ENCODE results near the gene OTX1. TPM values are rescaled to one million over a fixed set of nuclear protein-coding genes. Genes with fewer than 3 reads are reported as not detected.

OTX1 gene
- polyA plus RNA-seq, 1 of the 3 experiments (the other 2 are of a cell fraction): 0.20 TPM

DNA sequence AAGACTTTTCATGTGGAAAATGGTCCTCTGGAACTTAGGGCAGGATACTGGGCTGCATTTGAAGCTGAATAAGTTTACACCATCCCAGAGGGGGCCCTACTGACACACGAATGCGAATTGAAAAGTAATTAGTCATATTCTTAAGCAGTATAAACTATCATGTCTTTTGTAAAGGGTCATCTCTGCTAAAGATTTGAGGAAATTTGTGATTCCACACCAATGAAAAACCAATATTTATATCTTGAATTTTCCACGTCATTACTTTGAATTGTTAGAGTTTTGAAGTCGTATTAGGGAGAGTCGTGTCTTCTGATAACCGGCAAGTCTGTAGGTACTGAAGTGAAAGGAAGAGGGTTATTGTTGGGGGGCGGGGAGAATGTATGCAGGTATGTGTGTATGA lies 4.1 kb upstream of the OTX1 start:
- WGBS (ENCODE audit: low lambda C conversion rate): 93% methylated on average over 7 of the region's 7 CpGs
- no peak overlapping the region for H3K4me3 ChIP-seq (ENCODE audit: low read depth in 2 of 2, low read length in 1 of 2)
- H3K27ac ChIP-seq (ENCODE audit: low read depth in 2 of 2, low read length in 1 of 2): no peak overlapping the region
- no peaks in the 10 kb centered on the region for H3K9me2 ChIP-seq
- no peaks in the 10 kb centered on the region for H3F3A ChIP-seq (replicated peaks; ENCODE audit: insufficient read depth)
- no peak overlapping the region for H3K9ac ChIP-seq
- CTCF ChIA-PET: interaction anchor here (0.6 to 1.3 kb wide), 3 partner anchors 11 to 1019 kb away, joined by 3 to 4 read pairs (median 4); no protein-coding TSS in a partner anchor
- no peaks in the 10 kb centered on the region; the same call in 1 of the 2 replicates for H3K27me3 ChIP-seq (ENCODE audit: insufficient read depth)
- H3K36me3 ChIP-seq (replicated peaks in 1 of 2; ENCODE audit: control insufficient read depth in 1 of 2, insufficient read depth in 2 of 2, low read length in 1 of 2): peaks cover 0 to 13% of the 10 kb centered on the region in 2 experiments
- H3K79me2 ChIP-seq (ENCODE audit: insufficient read depth): no peaks in the 10 kb centered on the region
- DNase-seq: no peak
- TF ChIP-seq MEF2A (IDR thresholded peaks at IDR 0.05; ENCODE audit: borderline replicate concordance, low read depth): no peak
- no peak for TF ChIP-seq NRF1 (IDR thresholded peaks at IDR 0.05; ENCODE audit: low read depth, low read length)
- no peak for TF ChIP-seq FOXM1 (IDR thresholded peaks at IDR 0.05; ENCODE audit: low read depth)
- no peak for TF ChIP-seq GABPA (IDR thresholded peaks at IDR 0.05; ENCODE audit: low read depth)
- TF ChIP-seq NFIC (IDR thresholded peaks at IDR 0.05; ENCODE audit: borderline replicate concordance): no peak
- TF ChIP-seq YY1 (IDR thresholded peaks at IDR 0.05; ENCODE audit: low read depth): no peak
- TF ChIP-seq RFX5 (IDR thresholded peaks at IDR 0.05; ENCODE audit: low read length): no peak
- no peak for TF ChIP-seq RCOR1 (IDR thresholded peaks at IDR 0.05; ENCODE audit: low read length)
- TF ChIP-seq JUND (IDR thresholded peaks at IDR 0.05): no peak
- no peak for TF ChIP-seq TEAD4 (IDR thresholded peaks at IDR 0.05; ENCODE audit: borderline replicate concordance, insufficient read depth)
- no peaks in the 10 kb centered on the region for H4K20me1 ChIP-seq (ENCODE audit: insufficient read depth)
- H3K9me3 ChIP-seq: no peaks in the 10 kb centered on the region
- H3K4me2 ChIP-seq: no peak overlapping the region
- H2AFZ ChIP-seq (ENCODE audit: low read depth): no peak overlapping the region
- peaks cover 6 to 9% of the 10 kb centered on the region in 2 experiments; a peak in 2 of 4 replicates for H3K4me1 ChIP-seq (ENCODE audit: control insufficient read depth in 1 of 2, insufficient read depth in 2 of 2, low read depth in 1 of 2, low read length in 1 of 2)
- POLR2A ChIA-PET: no interaction called here

DNA sequence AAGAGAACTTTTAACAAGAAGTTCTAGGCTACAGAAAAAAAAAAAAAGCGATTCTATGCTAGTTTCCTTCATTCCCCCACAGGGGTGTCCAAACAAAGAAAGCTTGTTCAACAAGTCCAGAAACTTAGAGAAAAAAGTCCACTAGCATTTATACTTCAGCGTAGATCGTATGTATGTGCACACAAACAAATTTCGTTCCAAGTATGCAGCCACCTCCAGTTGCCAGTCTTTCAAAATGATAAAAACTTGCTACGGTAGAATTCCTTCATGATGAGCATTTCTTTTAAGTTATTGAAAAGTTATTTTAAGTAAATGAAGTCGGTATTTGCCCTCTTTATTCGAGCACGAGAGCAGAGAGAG lies 3.7 kb upstream of the OTX1 start:
- POLR2A ChIA-PET: no interaction called here
- H3K36me3 ChIP-seq (replicated peaks in 1 of 2; ENCODE audit: control insufficient read depth in 1 of 2, insufficient read depth in 2 of 2, low read length in 1 of 2): peaks cover 0 to 13% of the 10 kb centered on the region in 2 experiments
- H3K4me1 ChIP-seq (ENCODE audit: control insufficient read depth in 1 of 2, insufficient read depth in 2 of 2, low read depth in 1 of 2, low read length in 1 of 2): peaks cover 6 to 9% of the 10 kb centered on the region in 2 experiments; a peak in 2 of 4 replicates
- no peaks in the 10 kb centered on the region for H3K9me3 ChIP-seq
- no peak for DNase-seq
- H3K4me2 ChIP-seq: no peak overlapping the region
- no peak overlapping the region for H3K4me3 ChIP-seq (ENCODE audit: low read depth in 2 of 2, low read length in 1 of 2)
- CTCF ChIA-PET: interaction anchor here (0.6 to 1.3 kb wide), 6 partner anchors 11 to 1020 kb away, joined by 3 to 4 read pairs (median 3); no protein-coding TSS in a partner anchor
- no peaks in the 10 kb centered on the region for H3K79me2 ChIP-seq (ENCODE audit: insufficient read depth)
- 97% methylated on average over 8 of the region's 8 CpGs for WGBS (ENCODE audit: low lambda C conversion rate)
- H4K20me1 ChIP-seq (ENCODE audit: insufficient read depth): no peaks in the 10 kb centered on the region
- TF ChIP-seq, protein P1, sequence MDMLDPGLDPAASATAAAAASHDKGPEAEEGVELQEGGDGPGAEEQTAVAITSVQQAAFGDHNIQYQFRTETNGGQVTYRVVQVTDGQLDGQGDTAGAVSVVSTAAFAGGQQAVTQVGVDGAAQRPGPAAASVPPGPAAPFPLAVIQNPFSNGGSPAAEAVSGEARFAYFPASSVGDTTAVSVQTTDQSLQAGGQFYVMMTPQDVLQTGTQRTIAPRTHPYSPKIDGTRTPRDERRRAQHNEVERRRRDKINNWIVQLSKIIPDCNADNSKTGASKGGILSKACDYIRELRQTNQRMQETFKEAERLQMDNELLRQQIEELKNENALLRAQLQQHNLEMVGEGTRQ (IDR thresholded peaks at IDR 0.05; ENCODE audit: borderline replicate concordance, low read depth, low read length): no peak
- TF ChIP-seq, protein P2, sequence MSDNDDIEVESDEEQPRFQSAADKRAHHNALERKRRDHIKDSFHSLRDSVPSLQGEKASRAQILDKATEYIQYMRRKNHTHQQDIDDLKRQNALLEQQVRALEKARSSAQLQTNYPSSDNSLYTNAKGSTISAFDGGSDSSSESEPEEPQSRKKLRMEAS (IDR thresholded peaks at IDR 0.05; ENCODE audit: low read depth): no peak
- TF ChIP-seq, protein P3, sequence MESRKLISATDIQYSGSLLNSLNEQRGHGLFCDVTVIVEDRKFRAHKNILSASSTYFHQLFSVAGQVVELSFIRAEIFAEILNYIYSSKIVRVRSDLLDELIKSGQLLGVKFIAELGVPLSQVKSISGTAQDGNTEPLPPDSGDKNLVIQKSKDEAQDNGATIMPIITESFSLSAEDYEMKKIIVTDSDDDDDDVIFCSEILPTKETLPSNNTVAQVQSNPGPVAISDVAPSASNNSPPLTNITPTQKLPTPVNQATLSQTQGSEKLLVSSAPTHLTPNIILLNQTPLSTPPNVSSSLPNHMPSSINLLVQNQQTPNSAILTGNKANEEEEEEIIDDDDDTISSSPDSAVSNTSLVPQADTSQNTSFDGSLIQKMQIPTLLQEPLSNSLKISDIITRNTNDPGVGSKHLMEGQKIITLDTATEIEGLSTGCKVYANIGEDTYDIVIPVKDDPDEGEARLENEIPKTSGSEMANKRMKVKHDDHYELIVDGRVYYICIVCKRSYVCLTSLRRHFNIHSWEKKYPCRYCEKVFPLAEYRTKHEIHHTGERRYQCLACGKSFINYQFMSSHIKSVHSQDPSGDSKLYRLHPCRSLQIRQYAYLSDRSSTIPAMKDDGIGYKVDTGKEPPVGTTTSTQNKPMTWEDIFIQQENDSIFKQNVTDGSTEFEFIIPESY (IDR thresholded peaks at IDR 0.05; ENCODE audit: borderline replicate concordance, low read depth): no peak
- H3K27ac ChIP-seq (ENCODE audit: low read depth in 2 of 2, low read length in 1 of 2): no peak overlapping the region
- no peak overlapping the region for H3K9ac ChIP-seq
- no peaks in the 10 kb centered on the region; the same call in 1 of the 2 replicates for H3K27me3 ChIP-seq (ENCODE audit: insufficient read depth)
- H2AFZ ChIP-seq (ENCODE audit: low read depth): no peak overlapping the region
- no peaks in the 10 kb centered on the region for H3K9me2 ChIP-seq
- no peaks in the 10 kb centered on the region for H3F3A ChIP-seq (replicated peaks; ENCODE audit: insufficient read depth)
